CD4-positive, alpha-beta T cell (primary cell): Measurements from ENCODE around the gene PSMB2. TPM values are rescaled to one million over a fixed set of nuclear protein-coding genes. Genes with fewer than 3 reads are reported as not detected.

Source experiments
- ATAC-seq: fragments of 200-7000 bp; cut with Tn5 transposase; one replicate; pipeline ENCODE4 v1.10.0; 2022; ENCODE audit warnings: mild to moderate bottlenecking; ENCODE audit not compliant: poor library complexity
- CTCF ChIA-PET: fragments of 350-600 bp; sonication (Branson Sonifier 250); formaldehyde crosslinking; loops from one replicate; lab custom pipeline; 2021; ENCODE audit warnings: antibody characterized with exemption, inconsistent platforms; lab: Charles Lee
- POLR2A ChIA-PET: fragments of 350-600 bp; sonication (Branson Sonifier 250); formaldehyde crosslinking; loops from one replicate; lab custom pipeline; 2021; ENCODE audit warnings: antibody characterized with exemption, inconsistent platforms; lab: Charles Lee
- DNase-seq, 14 experiments: peaks; one replicate each; pipeline ENCODE4 v3.0.0-alpha.2; 2013 to 2020; ENCODE audit warnings: mixed read lengths in 2 of 14
- H3K27ac ChIP-seq, 2 donors: one replicate each; pipeline versions ENCODE4 v1.5.1 to v1.7.0; 2013; ENCODE audit warnings: low read length in 2 of 2, low read depth in 1 of 2, mild to moderate bottlenecking in 1 of 2
- H3K27me3 ChIP-seq, 2 experiments: 1 replicate in 1 of 2; 2 replicates in 1 of 2; pipeline versions ENCODE4 v1.6.1 to v1.7.0; 2013; ENCODE audit warnings: low read length in 2 of 2, control low read depth in 1 of 2, mild to moderate bottlenecking in 1 of 2, moderate library complexity in 1 of 2; ENCODE audit not compliant: insufficient read depth in 2 of 2, control insufficient read depth in 1 of 2
- H3K36me3 ChIP-seq: one replicate; pipeline ENCODE4 v1.6.1; 2013; ENCODE audit warnings: low read length, control low read depth; ENCODE audit not compliant: insufficient read depth
- H3K4me1 ChIP-seq: one replicate; pipeline ENCODE4 v1.6.1; 2013; ENCODE audit warnings: low read length, control low read depth; ENCODE audit not compliant: insufficient read depth
- H3K4me3 ChIP-seq: one replicate; pipeline ENCODE4 v1.5.1; 2013; ENCODE audit warnings: mild to moderate bottlenecking, low read length, moderate library complexity
- H3K9me3 ChIP-seq, 2 experiments: 1 replicate in 1 of 2; 2 replicates in 1 of 2; pipeline versions ENCODE4 v1.6.1 to v1.7.0; 2013; ENCODE audit warnings: low read length in 2 of 2, mild to moderate bottlenecking in 2 of 2, control low read depth in 1 of 2, moderate library complexity in 1 of 2; ENCODE audit not compliant: control insufficient read depth in 1 of 2, insufficient read depth in 1 of 2
- H3K27ac Mint-ChIP-seq: one replicate; pipeline ENCODE4 v1.8.0; 2020; ENCODE audit warnings: mixed read lengths
- H3K27me3 Mint-ChIP-seq: one replicate; pipeline ENCODE4 v1.8.0; 2021; ENCODE audit warnings: mixed read lengths
- H3K36me3 Mint-ChIP-seq: one replicate; pipeline ENCODE4 v1.8.0; 2021; ENCODE audit warnings: low read depth, mixed read lengths
- H3K4me1 Mint-ChIP-seq: one replicate; pipeline ENCODE4 v1.8.0; 2021; ENCODE audit warnings: low read depth, mixed read lengths
- H3K4me3 Mint-ChIP-seq: one replicate; pipeline ENCODE4 v1.8.0; 2020; ENCODE audit warnings: mild to moderate bottlenecking, mixed read lengths
- H3K9me3 Mint-ChIP-seq: one replicate; pipeline ENCODE4 v1.8.0; 2020; ENCODE audit warnings: mixed read lengths
- intact Hi-C, 2 experiments: fragments of 100-400 bp; cut with DNase I in 1 of 2; cut with micrococcal nuclease in 1 of 2; formaldehyde crosslinking; loops; one replicate each; pipeline versions ENCODE4 v1.15.1 to v1.9.0; 2023 to 2025; cut with DNase I, micrococcal nuclease
- total RNA-seq, 174 experiments: library from RNA in 2 of 174; stranded (reverse) in 2 of 174; gene quantifications; one replicate each; pipeline ENCODE4 v1.2.3 and lab custom pipeline; 2021 to 2026
- TF ChIP-seq, protein P1 (sequence below): fragments of 200-600 bp; IDR thresholded peaks from one replicate; pipeline ENCODE4 v1.8.0; 2022; ENCODE audit warnings: antibody characterized with exemption, mild to moderate bottlenecking

Gene PSMB2
- total RNA-seq, 2 experiments from 2014 or later: 34.0 to 35.3 TPM

DNA sequence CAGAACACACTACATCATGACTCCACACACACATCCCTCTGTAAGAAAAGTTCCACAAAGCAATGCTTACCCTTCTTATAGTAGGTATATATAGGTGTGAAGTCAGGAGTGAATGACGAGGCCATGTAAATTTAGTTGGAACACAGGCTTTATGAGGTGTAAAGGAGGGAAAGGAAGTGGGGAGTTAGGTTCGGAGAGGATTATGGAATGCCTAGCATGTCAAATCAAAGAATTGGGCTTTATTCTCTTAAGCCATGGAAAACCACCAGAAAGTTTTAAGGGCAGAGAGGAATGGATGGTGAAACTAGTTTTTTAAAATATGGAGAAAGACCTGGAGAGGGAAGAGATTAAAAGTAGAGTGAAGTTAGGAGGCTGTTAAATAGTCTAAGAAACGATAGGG lies 41.9 kb downstream of the PSMB2 start:
- H3K4me1 Mint-ChIP-seq: no peaks in the 10 kb centered on the region
- H3K27ac ChIP-seq: no peak overlapping the region
- H3K36me3 Mint-ChIP-seq: peaks cover 48% of the 10 kb centered on the region
- TF ChIP-seq, protein P1, sequence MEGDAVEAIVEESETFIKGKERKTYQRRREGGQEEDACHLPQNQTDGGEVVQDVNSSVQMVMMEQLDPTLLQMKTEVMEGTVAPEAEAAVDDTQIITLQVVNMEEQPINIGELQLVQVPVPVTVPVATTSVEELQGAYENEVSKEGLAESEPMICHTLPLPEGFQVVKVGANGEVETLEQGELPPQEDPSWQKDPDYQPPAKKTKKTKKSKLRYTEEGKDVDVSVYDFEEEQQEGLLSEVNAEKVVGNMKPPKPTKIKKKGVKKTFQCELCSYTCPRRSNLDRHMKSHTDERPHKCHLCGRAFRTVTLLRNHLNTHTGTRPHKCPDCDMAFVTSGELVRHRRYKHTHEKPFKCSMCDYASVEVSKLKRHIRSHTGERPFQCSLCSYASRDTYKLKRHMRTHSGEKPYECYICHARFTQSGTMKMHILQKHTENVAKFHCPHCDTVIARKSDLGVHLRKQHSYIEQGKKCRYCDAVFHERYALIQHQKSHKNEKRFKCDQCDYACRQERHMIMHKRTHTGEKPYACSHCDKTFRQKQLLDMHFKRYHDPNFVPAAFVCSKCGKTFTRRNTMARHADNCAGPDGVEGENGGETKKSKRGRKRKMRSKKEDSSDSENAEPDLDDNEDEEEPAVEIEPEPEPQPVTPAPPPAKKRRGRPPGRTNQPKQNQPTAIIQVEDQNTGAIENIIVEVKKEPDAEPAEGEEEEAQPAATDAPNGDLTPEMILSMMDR: no peak
- no peaks in the 10 kb centered on the region for H3K4me1 ChIP-seq
- intact Hi-C loops: no loop called here
- ChIA-PET POLR2A (interaction anchor here (0.6 kb wide), 1 partner anchor 170 kb away, joined by 3 read pairs; the partner anchor contains the start of gene CLSPN), CTCF (no interaction called here)
- peaks cover 34% of the 10 kb centered on the region for H3K36me3 ChIP-seq
- H3K27ac Mint-ChIP-seq: no peak overlapping the region
- H3K27me3 Mint-ChIP-seq: no peaks in the 10 kb centered on the region
- ATAC-seq (no peak), DNase-seq (no peak)
- H3K9me3 Mint-ChIP-seq: no peaks in the 10 kb centered on the region
- no peak overlapping the region for H3K4me3 Mint-ChIP-seq
- no peak overlapping the region for H3K4me3 ChIP-seq
- H3K9me3 ChIP-seq: no peaks in the 10 kb centered on the region
- H3K27me3 ChIP-seq: no peaks in the 10 kb centered on the region

DNA sequence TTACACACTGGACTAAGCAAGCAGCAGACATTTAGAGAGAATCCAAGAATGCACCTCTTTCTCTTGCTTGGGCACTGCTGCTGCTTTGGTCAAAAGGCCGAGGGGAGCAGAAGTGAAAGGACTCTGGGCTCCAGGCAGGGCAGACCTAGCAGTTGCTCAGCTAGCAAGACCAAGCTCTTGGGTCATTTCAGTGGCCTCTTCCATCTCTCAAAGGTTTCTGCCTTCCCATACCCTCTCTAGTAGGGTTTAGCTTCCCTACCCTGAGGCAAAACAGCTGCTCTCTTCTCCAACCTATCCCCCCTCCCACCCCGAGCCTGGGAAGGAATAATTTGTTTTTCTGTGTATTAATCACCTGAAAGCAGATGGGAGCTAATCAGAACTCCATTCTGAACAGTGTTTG lies 42.4 kb downstream of the PSMB2 start:
- Histone ChIP-seq H3K4me1 (no peaks in the 10 kb centered on the region), H3K27ac (no peak overlapping the region), H3K9me3 (no peaks in the 10 kb centered on the region), H3K27me3 (no peaks in the 10 kb centered on the region), H3K36me3 (peaks cover 30% of the 10 kb centered on the region), H3K4me3 (no peak overlapping the region)
- H3K27me3 Mint-ChIP-seq: no peaks in the 10 kb centered on the region
- H3K4me3 Mint-ChIP-seq: no peak overlapping the region
- H3K9me3 Mint-ChIP-seq: no peaks in the 10 kb centered on the region
- DNase-seq (no peak), ATAC-seq (no peak)
- no peak overlapping the region for H3K27ac Mint-ChIP-seq
- CTCF ChIA-PET: no interaction called here
- POLR2A ChIA-PET: no interaction called here
- TF ChIP-seq, protein P1: no peak
- peaks cover 43% of the 10 kb centered on the region for H3K36me3 Mint-ChIP-seq
- intact Hi-C loops: no loop called here
- no peaks in the 10 kb centered on the region for H3K4me1 Mint-ChIP-seq

DNA sequence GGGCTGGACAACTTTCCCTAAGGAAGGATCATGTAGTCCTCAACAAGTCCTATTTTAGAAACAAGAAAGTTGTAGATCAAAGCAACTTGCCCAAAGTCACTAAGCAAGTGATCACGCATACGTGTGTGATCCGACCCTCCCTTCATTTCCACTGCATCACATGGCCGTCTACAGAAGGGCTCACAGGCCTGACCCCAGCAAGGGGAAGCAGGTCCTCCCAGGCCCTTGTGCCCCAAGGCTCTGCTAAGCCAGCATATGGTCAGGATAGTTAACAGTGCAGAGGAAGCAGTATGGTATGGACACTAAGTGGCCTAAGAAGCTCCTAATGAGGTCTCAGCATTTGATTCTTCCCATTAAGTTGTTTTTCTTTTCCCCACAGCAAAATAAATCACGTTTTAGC lies 43.5 kb downstream of the PSMB2 start:
- ATAC-seq (no peak), DNase-seq (no peak)
- no peaks in the 10 kb centered on the region for H3K9me3 Mint-ChIP-seq
- H3K27ac ChIP-seq: no peak overlapping the region
- ChIA-PET CTCF (no interaction called here), POLR2A (no interaction called here)
- no peaks in the 10 kb centered on the region for H3K27me3 Mint-ChIP-seq
- no peaks in the 10 kb centered on the region for H3K9me3 ChIP-seq
- no peak overlapping the region for H3K4me3 Mint-ChIP-seq
- intact Hi-C loops: no loop called here
- peaks cover 33% of the 10 kb centered on the region for H3K36me3 Mint-ChIP-seq
- peaks cover 6% of the 10 kb centered on the region for H3K4me1 ChIP-seq
- H3K4me1 Mint-ChIP-seq: peaks cover 7% of the 10 kb centered on the region
- TF ChIP-seq, protein P1: no peak
- peaks cover 20% of the 10 kb centered on the region for H3K36me3 ChIP-seq
- H3K4me3 ChIP-seq: no peak overlapping the region
- no peak overlapping the region for H3K27ac Mint-ChIP-seq
- H3K27me3 ChIP-seq: no peaks in the 10 kb centered on the region
